Hematopoietic multipotent progenitor cell treated with erythropoietin and hydrocortisone succinate and interleukin-3 and kit ligand, for 8 days (in vitro differentiated cells): ENCODE data around the gene SOX10.
"Not testable (repeated sequence)": the region's sequence is repeated elsewhere in the genome, so short reads cannot be mapped to it uniquely, and the experiment has no call there.

Experiments used
- DNase-seq: peaks from one replicate; pipeline ENCODE4 v3.0.0-alpha.2; 2015

Gene SOX10

DNA sequence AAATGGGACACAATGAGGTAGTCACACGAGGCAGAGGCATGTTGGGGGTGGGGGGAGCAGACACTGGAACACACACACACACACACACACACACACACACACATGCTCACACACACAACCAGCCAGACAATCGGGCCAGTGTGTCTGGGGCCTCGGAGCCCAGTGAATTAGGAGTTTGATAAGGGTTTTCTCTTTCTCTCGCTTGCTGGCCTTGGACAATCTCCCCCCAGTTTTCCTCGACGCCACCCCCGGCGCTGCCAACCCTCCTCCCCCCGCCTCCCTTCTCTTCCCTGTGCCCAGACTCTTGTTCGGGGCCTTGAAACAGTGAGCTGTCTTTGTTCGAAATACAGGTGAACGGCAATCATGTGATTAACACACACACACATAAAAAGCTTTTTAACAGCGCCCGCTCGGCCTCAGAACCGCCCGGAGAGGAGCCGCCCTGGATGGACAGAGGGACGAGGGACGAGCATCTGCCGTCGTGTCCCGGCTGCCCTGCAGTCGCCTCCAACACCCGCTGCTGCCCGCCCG is 1.5 kb upstream of the SOX10 start:
- DNase-seq, result no peak

GRCh38 chr22:37985050-37985585 is 763 bp upstream of the SOX10 start:
- DNase-seq, result no peak

DNA sequence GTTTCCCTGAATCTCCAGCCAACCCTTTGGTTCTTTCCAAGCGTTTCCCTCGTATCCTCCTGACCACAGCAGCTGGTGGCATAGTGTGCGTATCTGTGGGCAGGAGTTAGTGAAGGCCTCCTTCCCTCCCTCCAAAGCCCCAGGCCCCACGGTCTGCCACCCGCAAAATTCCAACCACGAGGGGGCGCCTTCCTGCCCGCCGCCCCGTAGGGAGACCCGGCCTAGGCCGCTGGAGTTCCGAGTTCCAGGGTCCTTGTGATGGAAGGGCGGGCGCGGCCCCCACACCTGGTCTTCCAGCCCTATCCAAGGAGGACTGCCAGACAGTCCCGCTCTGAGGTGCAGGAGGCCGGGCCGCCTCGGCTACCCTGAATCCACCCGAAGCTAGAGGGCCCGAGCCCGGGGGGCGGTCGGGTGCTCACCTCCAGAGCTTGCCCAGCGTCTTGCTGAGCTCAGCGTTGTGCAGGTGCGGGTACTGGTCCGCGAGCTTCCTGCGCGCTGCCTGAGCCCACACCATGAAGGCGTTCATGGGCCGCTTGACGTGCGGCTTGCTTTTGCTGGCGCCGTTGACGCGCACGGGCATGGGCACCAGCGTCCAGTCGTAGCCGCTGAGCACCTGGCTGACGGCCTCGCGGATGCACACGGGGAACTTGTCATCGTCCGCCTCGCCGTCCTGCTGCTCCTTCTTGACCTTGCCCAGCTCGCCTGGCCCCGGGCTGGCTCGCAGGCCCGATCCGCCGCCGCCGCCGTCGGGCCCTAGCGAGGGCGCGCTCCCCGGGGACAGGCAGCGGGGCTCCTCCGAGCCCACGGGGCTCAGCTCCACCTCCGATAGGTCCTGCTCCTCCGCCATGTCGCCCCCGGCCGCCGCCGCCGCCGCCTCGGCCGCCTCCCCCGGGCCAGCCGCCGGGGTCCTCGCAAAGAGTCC is 1.2 kb downstream of the SOX10 start:
- DNase-seq, result no peak

DNA sequence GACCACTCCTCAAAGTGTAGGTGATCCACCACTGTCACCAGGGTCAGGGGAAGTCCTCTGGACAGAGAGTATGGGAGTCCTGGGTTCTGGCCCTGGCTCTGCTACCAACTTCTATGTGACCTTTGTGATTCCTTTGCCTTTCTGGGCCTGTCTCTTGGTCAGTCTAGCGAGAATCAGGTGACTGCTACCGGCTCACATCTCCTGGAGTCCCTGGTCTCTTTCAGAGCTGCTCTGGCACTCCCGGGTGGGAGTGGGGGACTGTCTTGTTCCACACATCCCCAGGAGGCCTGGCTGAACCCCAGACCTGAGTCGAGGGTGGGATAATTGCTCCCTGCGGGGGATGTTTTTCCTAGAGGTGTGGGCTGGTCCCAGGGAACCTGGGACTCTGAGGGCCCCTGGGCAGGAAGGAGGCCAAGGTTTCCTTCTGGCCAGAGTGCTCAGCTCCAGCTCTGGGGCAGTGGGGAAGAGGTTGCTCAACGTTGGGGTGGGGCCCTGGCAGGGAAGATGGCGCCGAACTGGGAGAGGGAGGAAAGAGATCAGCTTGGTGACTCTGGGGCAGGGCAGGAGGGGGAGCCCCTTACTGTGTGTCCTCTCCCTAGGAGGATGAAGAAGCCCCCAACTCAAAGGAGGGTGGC is 2.1 kb downstream of the SOX10 start:
- no peak for DNase-seq

DNA sequence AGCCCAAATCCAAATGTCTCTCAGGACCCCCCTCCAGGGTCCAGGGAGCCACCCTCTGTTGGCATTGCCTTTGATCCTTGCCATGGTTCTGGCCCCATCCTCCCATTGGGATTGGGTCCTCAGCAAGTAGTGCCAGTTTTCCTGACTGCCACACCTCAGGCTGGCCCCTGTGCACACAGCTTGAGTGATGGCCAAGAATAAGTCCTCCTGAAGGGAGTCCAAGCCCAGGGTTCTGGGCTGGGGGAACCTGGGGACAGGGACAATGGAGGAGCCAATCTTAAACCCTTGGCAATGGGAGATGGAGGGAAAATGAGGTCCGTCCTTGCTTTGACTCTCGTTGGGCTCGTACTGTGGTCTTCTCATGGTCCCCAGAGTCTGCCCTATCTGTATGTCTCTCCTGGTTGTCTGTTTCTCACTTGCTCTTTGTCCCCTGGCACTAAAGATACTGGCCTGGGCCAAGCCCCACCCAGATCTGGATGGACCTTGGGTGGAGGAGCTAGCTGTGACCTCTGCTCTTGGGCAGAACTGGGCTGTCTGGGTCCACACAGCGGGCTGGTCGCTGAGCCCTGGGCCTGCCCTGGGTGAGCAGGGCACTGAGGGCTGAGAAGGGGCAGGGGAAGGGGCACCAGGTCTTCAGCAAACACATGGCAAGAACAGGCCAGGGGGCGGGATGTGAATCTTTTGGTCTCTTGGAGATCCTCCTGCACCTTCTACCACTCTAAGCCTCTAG is 2.9 kb downstream of the SOX10 start:
- DNase-seq, result no peak

DNA sequence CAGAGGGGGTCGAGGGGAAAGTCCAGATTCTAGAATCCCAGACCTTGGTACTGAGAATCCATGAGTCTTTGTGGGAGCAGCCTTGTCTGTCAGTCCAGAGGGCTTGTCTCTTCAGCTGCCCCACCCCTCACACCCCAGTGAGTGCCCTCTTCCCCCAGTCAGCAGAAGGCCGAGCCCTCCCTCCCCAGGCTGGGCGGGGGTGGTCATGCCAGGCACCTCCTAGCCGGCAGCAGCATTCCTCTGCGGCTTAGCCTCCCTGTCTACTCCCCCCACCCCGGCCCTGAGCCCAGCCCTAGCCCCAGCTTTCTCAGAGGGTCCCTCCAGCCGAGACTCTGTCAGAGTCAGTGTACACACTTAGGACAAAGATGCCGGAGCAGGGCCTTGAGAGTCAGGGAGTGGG is 4.6 kb downstream of the SOX10 start:
- no peak for DNase-seq

GRCh38 chr22:37976547-37976946 is 7.8 kb downstream of the SOX10 start:
- DNase-seq, result no peak

- DNase-seq, result not testable (repeated sequence)
These were observed 8.3 kb downstream of the SOX10 start for GRCh38 chr22:37976022-37976421.

GRCh38 chr22:37975153-37975552 is 9.2 kb downstream of the SOX10 start:
- no peak for DNase-seq

GRCh38 chr22:37973271-37974170 is 10.8 kb downstream of the SOX10 start:
- DNase-seq, result no peak

DNA sequence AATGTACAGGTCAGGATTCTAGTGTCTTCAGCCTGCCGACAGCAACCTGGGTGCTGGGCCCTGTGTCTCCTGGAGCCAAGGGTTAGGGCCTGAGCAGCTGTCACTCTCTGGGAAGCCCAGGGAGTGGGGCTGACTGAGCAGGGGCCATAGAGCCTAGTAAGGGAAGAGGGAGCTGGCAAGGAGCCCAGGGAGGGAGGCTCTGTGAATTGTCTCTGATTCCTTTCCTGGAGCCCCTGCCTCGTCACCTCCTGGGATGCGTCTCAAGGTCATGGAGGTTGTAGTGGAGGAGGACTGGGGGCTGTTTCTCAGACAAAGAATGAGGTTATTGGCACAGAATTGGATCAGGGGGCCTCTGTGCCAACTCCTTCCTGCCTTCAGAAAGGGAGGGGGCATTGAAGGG is 11.8 kb downstream of the SOX10 start:
- no peak for DNase-seq

DNA sequence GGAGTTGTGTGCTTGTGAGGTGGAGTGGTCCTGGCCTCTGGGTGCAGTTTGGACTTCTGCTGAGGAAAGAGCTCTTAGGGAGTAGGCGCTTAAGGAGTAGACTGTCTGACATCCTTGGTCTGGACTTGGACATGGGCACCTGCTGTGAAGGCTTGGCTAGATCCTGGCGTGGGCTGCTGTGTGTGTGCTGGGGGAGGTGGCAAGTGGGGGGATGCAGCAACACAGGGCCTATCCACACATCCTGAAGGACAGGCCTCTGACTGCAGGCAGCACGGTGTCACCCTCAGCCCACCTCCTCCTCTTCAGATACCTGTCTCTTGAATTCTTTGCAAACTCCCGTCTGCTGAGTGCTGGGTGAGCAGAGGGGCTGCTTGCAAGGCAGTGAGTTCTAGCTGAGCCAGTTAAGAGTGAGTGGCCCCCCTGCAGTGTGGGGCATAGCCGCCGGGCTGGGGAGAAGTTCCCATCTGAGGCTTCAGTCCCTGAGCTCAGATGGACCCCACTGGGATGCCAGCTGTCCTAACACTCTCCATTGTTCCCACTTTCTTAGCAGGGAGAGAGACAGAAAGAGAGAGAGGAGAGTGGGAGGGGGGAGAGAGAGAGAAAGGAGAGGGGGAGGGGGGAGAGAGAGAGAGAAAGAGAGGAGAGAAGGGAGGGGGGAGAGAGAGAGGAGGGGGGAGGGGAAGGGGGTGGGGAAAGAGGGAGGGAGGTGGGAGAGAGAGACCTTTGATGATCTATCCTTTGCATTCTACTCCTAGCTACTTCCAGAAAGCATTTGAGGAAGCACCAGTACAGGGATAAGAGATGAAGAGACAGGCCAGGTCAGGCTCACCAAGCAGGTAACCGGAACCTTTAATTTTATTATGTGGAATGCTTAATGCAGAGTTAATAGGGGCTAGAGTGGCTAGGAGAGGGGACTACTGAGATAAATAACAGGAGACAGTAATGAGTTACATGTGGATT is 12.6 kb downstream of the SOX10 start:
- no peak for DNase-seq

DNA sequence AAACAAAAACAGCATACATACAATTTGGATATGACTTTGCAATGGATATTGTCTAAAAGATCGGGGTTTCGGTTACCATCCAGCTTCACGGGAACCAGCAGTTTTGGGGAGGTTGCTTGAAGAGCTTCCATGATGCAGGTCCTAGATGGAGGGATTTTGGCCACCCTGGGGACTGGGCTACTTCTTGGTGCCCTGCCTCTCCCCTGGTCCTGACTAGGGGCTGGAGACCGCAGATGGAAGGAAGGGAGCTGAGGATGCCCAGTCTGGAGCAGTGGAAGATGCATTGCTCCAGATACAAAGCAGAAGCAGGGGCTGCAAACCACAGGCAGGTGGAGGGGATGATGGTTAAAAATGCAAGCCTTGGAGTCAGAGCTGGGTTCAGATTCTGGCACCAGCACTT is 13.5 kb downstream of the SOX10 start:
- no peak for DNase-seq

DNA sequence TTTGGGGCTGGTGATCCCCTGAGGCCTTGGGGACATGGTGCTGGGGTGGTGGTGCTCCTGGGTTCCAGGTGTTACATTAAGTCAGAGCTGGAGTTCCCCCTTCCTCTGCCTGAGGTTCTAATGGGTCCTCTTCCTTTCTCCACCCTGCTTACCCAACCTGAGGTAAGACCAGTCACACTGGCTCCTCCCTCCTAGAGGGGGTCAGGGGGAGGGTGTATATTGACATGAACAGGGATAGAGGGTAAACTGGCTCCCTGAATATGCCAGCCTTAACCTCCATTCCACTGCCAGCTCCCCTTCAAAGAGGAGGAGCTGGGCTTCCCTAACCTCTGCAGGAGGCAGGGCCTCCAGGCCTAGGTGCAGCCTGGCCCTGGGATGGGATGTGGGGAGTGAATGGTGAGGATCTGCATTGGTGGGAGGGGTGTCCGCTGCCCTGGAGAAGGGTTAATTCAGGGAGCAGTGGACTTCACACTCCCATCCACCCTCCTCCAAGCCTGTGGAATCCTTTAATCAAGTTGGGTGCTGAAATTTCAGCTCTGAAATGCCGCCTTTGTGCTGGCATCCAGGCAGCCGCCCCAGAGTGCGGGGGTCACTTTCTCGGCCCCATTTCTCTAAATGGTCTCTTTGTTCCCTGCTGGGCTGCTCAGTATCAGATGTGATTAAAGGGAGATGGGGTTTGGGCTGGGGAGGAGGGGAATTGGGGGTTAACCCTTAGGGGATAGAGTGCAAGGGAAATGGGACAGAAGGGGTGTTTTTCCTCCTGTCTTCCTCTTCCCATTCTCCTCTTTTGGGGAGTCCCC is 15.7 kb downstream of the SOX10 start:
- DNase-seq, result no peak

- no peak for DNase-seq
These were observed 16.5 kb downstream of the SOX10 start for GRCh38 chr22:37967637-37968451.

DNA sequence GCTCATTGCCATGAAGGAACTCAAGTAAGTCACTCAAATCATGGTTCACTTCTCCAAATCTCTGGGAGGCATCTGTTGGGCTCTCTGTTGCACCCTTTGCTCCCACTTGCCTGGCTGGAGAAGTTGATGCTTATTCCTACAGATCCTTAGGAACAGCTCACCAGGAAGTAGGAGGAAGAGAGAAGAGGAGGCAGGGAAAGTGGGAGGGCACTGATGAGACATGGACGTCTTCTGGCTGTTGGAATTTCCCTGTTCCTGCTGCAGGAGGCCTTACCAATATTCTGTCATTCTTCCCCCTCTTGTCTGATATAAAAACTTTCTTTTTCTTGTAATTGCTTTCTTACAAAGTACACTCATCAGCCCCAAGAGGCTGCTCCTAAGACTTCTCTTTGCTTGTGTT is 17.2 kb downstream of the SOX10 start:
- DNase-seq, result no peak

DNA sequence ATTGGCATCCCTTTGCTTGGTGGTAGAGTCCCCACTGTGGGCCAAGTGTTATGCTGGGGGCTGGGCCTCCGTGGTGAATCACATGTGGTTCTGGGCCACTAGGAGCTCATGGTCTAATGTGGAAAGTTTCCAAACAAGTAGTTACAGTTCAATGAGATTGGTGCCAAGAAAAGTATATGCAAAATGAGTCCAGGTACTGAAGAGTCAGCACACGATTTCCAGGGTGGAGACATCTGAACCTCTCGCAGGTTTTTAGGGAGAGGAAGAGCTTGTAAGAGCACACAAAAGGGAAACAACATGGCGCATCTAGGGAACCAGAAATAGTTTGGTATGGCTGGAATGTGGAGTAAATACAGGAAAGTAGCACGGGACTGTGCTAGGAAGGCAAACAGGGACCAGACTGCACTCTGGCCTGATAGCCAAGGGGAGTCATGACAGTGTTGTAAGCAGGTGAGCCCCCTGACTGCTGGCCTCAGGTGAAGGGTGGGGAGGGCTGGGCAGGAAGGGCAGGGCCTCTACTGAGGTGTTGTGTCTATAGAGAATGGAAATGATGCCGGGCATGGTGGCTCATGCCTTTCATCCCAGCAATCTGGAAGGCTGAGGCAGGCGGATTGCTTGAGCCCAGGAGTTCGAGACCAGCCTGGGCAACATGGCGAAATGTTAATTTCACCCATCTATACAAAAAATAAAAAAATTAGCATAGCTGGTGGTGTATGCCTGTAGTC is 18.3 kb downstream of the SOX10 start:
- DNase-seq, result no peak

GRCh38 chr22:37961062-37961461 is 23.3 kb downstream of the SOX10 start:
- no peak for DNase-seq
